PC-3 (cell line): ENCODE measurements around the gene SLC36A1.

Experiments used
- EZH2 ChIP-seq: fragments of 300-600 bp; sonication (generic); IDR thresholded peaks from one replicate; pipeline ENCODE4 v1.6.1; 2017; ENCODE audit warnings: antibody characterized with exemption, mild to moderate bottlenecking, low read length; ENCODE audit not compliant: unreplicated experiment
- TF ChIP-seq, protein P1 (sequence below): fragments of 300-600 bp; sonication (generic); conservative IDR thresholded peaks from 2 replicates; pipeline ENCODE4 v1.5.1; 2017; ENCODE audit warnings: antibody characterized with exemption, low read depth, mild to moderate bottlenecking, low read length

DNA sequence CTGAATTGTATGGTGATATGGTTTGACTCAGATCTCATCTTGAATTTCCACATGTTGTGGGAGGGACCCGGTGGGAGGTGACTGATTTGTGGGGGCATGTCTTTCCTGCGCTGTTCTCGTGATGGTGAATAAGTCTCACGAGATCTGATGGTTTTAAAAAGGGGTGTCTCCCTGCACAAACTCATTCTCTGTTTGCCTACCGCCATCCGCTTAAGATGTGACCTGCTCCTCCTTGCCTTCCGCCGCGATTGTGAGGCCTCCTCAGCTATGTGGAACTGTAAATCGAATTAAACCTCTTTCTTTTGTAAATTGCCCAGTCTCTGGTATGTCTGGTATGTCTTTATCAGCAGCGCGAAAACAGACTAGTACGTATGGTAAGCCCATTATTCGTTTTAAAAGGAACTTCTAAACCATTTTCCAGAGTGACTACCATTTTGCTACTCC, 48.7 kb downstream of the SLC36A1 start:
- TF ChIP-seq, protein P1, sequence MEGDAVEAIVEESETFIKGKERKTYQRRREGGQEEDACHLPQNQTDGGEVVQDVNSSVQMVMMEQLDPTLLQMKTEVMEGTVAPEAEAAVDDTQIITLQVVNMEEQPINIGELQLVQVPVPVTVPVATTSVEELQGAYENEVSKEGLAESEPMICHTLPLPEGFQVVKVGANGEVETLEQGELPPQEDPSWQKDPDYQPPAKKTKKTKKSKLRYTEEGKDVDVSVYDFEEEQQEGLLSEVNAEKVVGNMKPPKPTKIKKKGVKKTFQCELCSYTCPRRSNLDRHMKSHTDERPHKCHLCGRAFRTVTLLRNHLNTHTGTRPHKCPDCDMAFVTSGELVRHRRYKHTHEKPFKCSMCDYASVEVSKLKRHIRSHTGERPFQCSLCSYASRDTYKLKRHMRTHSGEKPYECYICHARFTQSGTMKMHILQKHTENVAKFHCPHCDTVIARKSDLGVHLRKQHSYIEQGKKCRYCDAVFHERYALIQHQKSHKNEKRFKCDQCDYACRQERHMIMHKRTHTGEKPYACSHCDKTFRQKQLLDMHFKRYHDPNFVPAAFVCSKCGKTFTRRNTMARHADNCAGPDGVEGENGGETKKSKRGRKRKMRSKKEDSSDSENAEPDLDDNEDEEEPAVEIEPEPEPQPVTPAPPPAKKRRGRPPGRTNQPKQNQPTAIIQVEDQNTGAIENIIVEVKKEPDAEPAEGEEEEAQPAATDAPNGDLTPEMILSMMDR, result no peak
- TF ChIP-seq EZH2, result no peak
